ENCODE results near the gene CARMIL1.

CARMIL1 gene

GRCh38 chr6:25450469-25451198 lies 171.5 kb downstream of the CARMIL1 start:
- Histone ChIP-seq H3K4me1 (ENCODE audit: insufficient read depth, poor library complexity, severe bottlenecking) (peaks cover 22% of the 10 kb centered on the region), H3K27ac (ENCODE audit: poor library complexity, severe bottlenecking) (no peak overlapping the region), H3K27me3 (ENCODE audit: insufficient read depth, poor library complexity, severe bottlenecking) (no peaks in the 10 kb centered on the region), H3K9me3 (ENCODE audit: severe bottlenecking) (peaks cover 6% of the 10 kb centered on the region), H3K36me3 (ENCODE audit: low read depth) (no peaks in the 10 kb centered on the region), H3K4me3 (ENCODE audit: severe bottlenecking) (no peak overlapping the region)
- ATAC-seq (ENCODE audit: low read depth) (no peak), DNase-seq (ENCODE audit: low spot score) (no peak)
- TF ChIP-seq, protein P1, sequence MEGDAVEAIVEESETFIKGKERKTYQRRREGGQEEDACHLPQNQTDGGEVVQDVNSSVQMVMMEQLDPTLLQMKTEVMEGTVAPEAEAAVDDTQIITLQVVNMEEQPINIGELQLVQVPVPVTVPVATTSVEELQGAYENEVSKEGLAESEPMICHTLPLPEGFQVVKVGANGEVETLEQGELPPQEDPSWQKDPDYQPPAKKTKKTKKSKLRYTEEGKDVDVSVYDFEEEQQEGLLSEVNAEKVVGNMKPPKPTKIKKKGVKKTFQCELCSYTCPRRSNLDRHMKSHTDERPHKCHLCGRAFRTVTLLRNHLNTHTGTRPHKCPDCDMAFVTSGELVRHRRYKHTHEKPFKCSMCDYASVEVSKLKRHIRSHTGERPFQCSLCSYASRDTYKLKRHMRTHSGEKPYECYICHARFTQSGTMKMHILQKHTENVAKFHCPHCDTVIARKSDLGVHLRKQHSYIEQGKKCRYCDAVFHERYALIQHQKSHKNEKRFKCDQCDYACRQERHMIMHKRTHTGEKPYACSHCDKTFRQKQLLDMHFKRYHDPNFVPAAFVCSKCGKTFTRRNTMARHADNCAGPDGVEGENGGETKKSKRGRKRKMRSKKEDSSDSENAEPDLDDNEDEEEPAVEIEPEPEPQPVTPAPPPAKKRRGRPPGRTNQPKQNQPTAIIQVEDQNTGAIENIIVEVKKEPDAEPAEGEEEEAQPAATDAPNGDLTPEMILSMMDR (IDR thresholded peaks at IDR 0.05; ENCODE audit: poor library complexity, severe bottlenecking) = no peak

- H3K4me1 ChIP-seq (ENCODE audit: insufficient read depth, poor library complexity, severe bottlenecking) = peaks cover 22% of the 10 kb centered on the region
- no peak for DNase-seq (ENCODE audit: low spot score)
- no peak overlapping the region for H3K27ac ChIP-seq (ENCODE audit: poor library complexity, severe bottlenecking)
These were observed 172.9 kb downstream of the CARMIL1 start for GRCh38 chr6:25452031-25452430.

GRCh38 chr6:25453288-25453687 lies 174.1 kb downstream of the CARMIL1 start:
- DNase-seq (ENCODE audit: low spot score) (no peak), ATAC-seq (ENCODE audit: low read depth) (no peak)
- TF ChIP-seq, protein P1 (IDR thresholded peaks at IDR 0.05; ENCODE audit: poor library complexity, severe bottlenecking) = no peak
- H3K4me3 ChIP-seq (ENCODE audit: severe bottlenecking) = no peak overlapping the region
- H3K36me3 ChIP-seq (ENCODE audit: low read depth) = no peaks in the 10 kb centered on the region
- no peak overlapping the region for H3K27ac ChIP-seq (ENCODE audit: poor library complexity, severe bottlenecking)
- H3K9me3 ChIP-seq (ENCODE audit: severe bottlenecking) = no peaks in the 10 kb centered on the region
- H3K27me3 ChIP-seq (ENCODE audit: insufficient read depth, poor library complexity, severe bottlenecking) = no peaks in the 10 kb centered on the region
- peaks cover 21% of the 10 kb centered on the region for H3K4me1 ChIP-seq (ENCODE audit: insufficient read depth, poor library complexity, severe bottlenecking)

More at GRCh38 chr6:25452031-25452430, 172.9 kb downstream of the CARMIL1 start:
- Histone ChIP-seq H3K9me3 (ENCODE audit: severe bottlenecking) (no peaks in the 10 kb centered on the region), H3K27me3 (ENCODE audit: insufficient read depth, poor library complexity, severe bottlenecking) (no peaks in the 10 kb centered on the region), H3K4me3 (ENCODE audit: severe bottlenecking) (no peak overlapping the region), H3K36me3 (ENCODE audit: low read depth) (no peaks in the 10 kb centered on the region)
- ATAC-seq (ENCODE audit: low read depth) = no peak
- TF ChIP-seq, protein P1 (IDR thresholded peaks at IDR 0.05; ENCODE audit: poor library complexity, severe bottlenecking) = no peak

DNA sequence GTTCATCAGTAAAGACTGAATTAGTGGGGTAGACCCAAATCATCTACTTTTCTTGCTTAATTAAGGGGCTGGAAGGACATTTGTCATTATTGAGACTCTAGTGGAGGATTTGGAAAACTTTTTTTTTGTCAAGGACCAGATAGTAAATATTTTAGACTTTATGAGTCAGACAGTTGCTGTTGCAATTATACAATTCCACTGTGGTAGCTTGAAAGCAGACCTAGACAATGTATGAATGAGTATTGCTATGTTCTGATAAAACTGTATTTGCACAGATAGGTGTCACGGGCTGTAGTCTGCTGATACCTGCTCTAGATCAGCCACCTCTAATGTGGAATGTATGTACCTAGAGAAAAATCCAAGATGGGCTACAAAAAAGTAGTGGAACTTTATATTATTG lies 175.0 kb downstream of the CARMIL1 start:
- Histone ChIP-seq H3K4me3 (ENCODE audit: severe bottlenecking) (no peak overlapping the region), H3K27ac (ENCODE audit: poor library complexity, severe bottlenecking) (no peak overlapping the region), H3K4me1 (ENCODE audit: insufficient read depth, poor library complexity, severe bottlenecking) (peaks cover 16% of the 10 kb centered on the region), H3K9me3 (ENCODE audit: severe bottlenecking) (no peaks in the 10 kb centered on the region), H3K36me3 (ENCODE audit: low read depth) (no peaks in the 10 kb centered on the region), H3K27me3 (ENCODE audit: insufficient read depth, poor library complexity, severe bottlenecking) (no peaks in the 10 kb centered on the region)
- TF ChIP-seq, protein P1 (IDR thresholded peaks at IDR 0.05; ENCODE audit: poor library complexity, severe bottlenecking) = no peak
- DNase-seq (ENCODE audit: low spot score) = no peak
- ATAC-seq (ENCODE audit: low read depth) = peak; percentile 70; the same call in 2 of the 3 replicates
